ENCODE measurements around the gene RBM33.

GRCh38 chr7:155685070-155685790 is 40.8 kb downstream of the RBM33 start:
- TF ChIP-seq CTCF (IDR thresholded peaks at IDR 0.05; ENCODE audit: low read length): no peak
- no peak for TF ChIP-seq EZH2phosphoT487 (IDR thresholded peaks at IDR 0.05; ENCODE audit: low read length)
